Suprapubic skin (tissue), 4 donors: ENCODE results near the gene AGTPBP1. TPM values are rescaled to one million over a fixed set of nuclear protein-coding genes. Genes with fewer than 3 reads are reported as not detected.

Source experiments
- DNase-seq, 2 donors: peaks; one replicate each; pipeline ENCODE4 v3.0.0-alpha.2; 2019; ENCODE audit warnings: low spot score in 2 of 2
- H3K27ac ChIP-seq: fragments of 200-600 bp; sonication (generic); one replicate; pipeline ENCODE4 v1.5.1; 2019
- H3K27me3 ChIP-seq: fragments of 200-600 bp; sonication (generic); one replicate; pipeline ENCODE4 v1.5.1; 2019
- H3K36me3 ChIP-seq: fragments of 200-600 bp; sonication (generic); one replicate; pipeline ENCODE4 v1.5.1; 2019
- H3K4me1 ChIP-seq: fragments of 200-600 bp; sonication (generic); one replicate; pipeline ENCODE4 v1.5.1; 2019
- H3K4me3 ChIP-seq: fragments of 200-600 bp; sonication (generic); one replicate; pipeline ENCODE4 v1.5.1; 2019; ENCODE audit warnings: mild to moderate bottlenecking
- H3K9me3 ChIP-seq: fragments of 200-600 bp; sonication (generic); one replicate; pipeline ENCODE4 v1.5.1; 2019
- CTCF ChIP-seq, 2 donors: fragments of 200-600 bp in 1 of 2; fragments of 450-650 bp in 1 of 2; sonication (generic) in 1 of 2; IDR thresholded peaks; one replicate each; pipeline ENCODE4 v1.5.1; 2016 to 2019; ENCODE audit warnings: antibody characterized with exemption in 2 of 2, mild to moderate bottlenecking in 1 of 2, moderate library complexity in 1 of 2
- EP300 ChIP-seq: sonication (generic); formaldehyde crosslinking; IDR thresholded peaks from one replicate; pipeline ENCODE4 v1.6.1; 2017; ENCODE audit warnings: antibody characterized with exemption
- POLR2A ChIP-seq, 2 donors: fragments of 450-650 bp; IDR thresholded peaks; one replicate each; pipeline ENCODE4 v1.6.1; 2017; ENCODE audit warnings: antibody characterized with exemption in 2 of 2, mild to moderate bottlenecking in 2 of 2, moderate library complexity in 2 of 2
- POLR2AphosphoS5 ChIP-seq, 3 donors: sonication (generic); formaldehyde crosslinking; IDR thresholded peaks; one replicate each; pipeline ENCODE4 v1.6.1; 2017; ENCODE audit warnings: antibody characterized with exemption in 3 of 3
- WGBS: methylation state at CpG from one replicate; pipeline ENCODE4 v1.1.5; 2018; 5-methylcytosine and 5-hydroxymethylcytosine counted together
- total RNA-seq, 4 donors: library from RNA; depleted of rRNA; stranded (reverse); fragments of >200 nt; gene quantifications; one replicate each; pipeline ENCODE4 v1.1.0, GENCODE V29; 2016

The AGTPBP1 gene
- total RNA-seq, 4 donors from 2014 or later: 12.0 to 19.4 (median 15.7) TPM

- peaks cover 1% of the 10 kb centered on the region for H3K4me1 ChIP-seq
- no peak overlapping the region for H3K27ac ChIP-seq
- H3K36me3 ChIP-seq: no peaks in the 10 kb centered on the region
- no peak for TF ChIP-seq POLR2AphosphoS5 (IDR thresholded peaks at IDR 0.05)
- TF ChIP-seq EP300: no peak
- TF ChIP-seq POLR2A (IDR thresholded peaks at IDR 0.05): no peak
- no peak for TF ChIP-seq CTCF (IDR thresholded peaks at IDR 0.05)
- WGBS: 98% methylated on average over 5 of the region's 5 CpGs
- no peaks in the 10 kb centered on the region for H3K9me3 ChIP-seq
- no peak overlapping the region for H3K4me3 ChIP-seq
- H3K27me3 ChIP-seq: peaks cover 1% of the 10 kb centered on the region
- DNase-seq: no peak
These were observed 213.6 kb downstream of the AGTPBP1 start for GRCh38 chr9:85528142-85528541.

DNA sequence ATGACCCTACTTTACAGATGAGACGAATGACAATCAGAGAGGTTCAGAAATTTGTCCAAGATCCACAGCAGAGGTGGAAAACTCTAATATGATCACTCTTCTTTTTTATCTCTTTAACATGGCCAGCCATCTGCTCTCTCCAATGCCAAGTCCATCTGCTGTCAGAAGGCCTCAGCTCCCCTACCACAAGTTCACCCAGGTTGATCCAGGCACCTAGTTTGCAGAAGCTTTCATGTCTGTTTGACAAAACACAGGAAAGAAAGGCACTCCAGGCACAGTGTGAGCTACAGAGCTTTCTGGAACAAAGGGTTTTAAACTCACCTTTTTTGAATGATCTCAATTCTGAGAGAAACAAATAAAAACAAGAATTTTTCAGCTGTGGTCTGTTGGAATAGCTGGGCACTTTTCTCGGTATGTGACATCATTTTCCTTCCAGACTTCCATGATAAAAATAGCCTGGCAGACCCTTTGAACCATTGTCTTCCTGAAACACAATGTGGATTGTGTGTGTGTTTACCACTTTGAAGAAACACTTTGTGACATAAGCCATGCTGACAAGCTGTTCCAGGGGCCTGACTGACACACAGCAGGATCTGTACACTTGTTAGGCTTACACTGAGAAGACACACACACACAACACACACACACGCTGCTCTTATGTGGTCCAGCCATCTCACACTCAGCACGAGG, 214.3 kb downstream of the AGTPBP1 start:
- WGBS: 77% methylated on average over 4 of the region's 4 CpGs
- Histone ChIP-seq H3K27me3 (peaks cover 8% of the 10 kb centered on the region), H3K36me3 (no peaks in the 10 kb centered on the region), H3K9me3 (no peaks in the 10 kb centered on the region), H3K4me3 (no peak overlapping the region), H3K4me1 (peaks cover 8% of the 10 kb centered on the region), H3K27ac (no peak overlapping the region)
- no peak for DNase-seq
- no peak for TF ChIP-seq POLR2A (IDR thresholded peaks at IDR 0.05)
- TF ChIP-seq POLR2AphosphoS5 (IDR thresholded peaks at IDR 0.05): no peak
- TF ChIP-seq EP300: no peak
- no peak for TF ChIP-seq CTCF (IDR thresholded peaks at IDR 0.05)

GRCh38 chr9:85524531-85524930, 217.2 kb downstream of the AGTPBP1 start:
- TF ChIP-seq POLR2A (IDR thresholded peaks at IDR 0.05) (no peak), CTCF (IDR thresholded peaks at IDR 0.05) (no peak), EP300 (no peak), POLR2AphosphoS5 (IDR thresholded peaks at IDR 0.05) (no peak)
- Histone ChIP-seq H3K9me3 (no peaks in the 10 kb centered on the region), H3K36me3 (no peaks in the 10 kb centered on the region), H3K4me3 (no peak overlapping the region), H3K27ac (no peak overlapping the region), H3K4me1 (peaks cover 22% of the 10 kb centered on the region), H3K27me3 (peaks cover 20% of the 10 kb centered on the region)
- 73% methylated on average over 2 of the region's 2 CpGs for WGBS
- DNase-seq: no peak

DNA sequence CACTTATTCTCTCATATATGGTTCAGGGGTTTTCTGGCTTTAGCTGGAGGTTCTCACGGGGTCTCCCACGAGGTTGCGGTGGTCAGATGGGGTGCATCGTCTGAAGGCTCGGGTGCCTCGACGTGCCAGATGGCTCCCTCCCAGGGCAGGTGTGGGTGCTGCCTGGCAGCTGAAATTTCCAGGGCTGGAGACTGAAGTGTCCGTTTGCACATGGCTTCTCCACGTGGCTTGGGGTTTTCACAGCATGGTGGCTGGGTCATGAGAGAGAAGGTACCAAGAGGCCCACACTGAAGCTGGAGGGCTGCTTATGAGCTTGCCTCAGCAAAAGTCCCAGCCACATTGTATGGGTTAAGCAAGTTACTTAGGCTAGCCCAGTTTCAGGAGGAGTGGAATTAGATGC, 218.6 kb downstream of the AGTPBP1 start:
- no peaks in the 10 kb centered on the region for H3K36me3 ChIP-seq
- DNase-seq: no peak
- H3K9me3 ChIP-seq: no peaks in the 10 kb centered on the region
- TF ChIP-seq CTCF (IDR thresholded peaks at IDR 0.05): no peak
- TF ChIP-seq EP300: no peak
- TF ChIP-seq POLR2AphosphoS5 (IDR thresholded peaks at IDR 0.05): no peak
- no peak for TF ChIP-seq POLR2A (IDR thresholded peaks at IDR 0.05)
- peaks cover 22% of the 10 kb centered on the region for H3K4me1 ChIP-seq
- H3K4me3 ChIP-seq: peak overlapping the region; percentile 50
- peaks cover 27% of the 10 kb centered on the region for H3K27me3 ChIP-seq
- H3K27ac ChIP-seq: peak overlapping the region; percentile 66
- 66% methylated on average over 9 of the region's 9 CpGs for WGBS

GRCh38 chr9:85522459-85523092, 219.2 kb downstream of the AGTPBP1 start:
- WGBS: 7% methylated on average over 36 of the region's 55 CpGs
- Histone ChIP-seq H3K4me1 (peaks cover 22% of the 10 kb centered on the region), H3K27ac (peak overlapping the region; percentile 66), H3K9me3 (no peaks in the 10 kb centered on the region), H3K4me3 (peak overlapping the region; percentile 50), H3K27me3 (peaks cover 29% of the 10 kb centered on the region), H3K36me3 (no peaks in the 10 kb centered on the region)
- DNase-seq: peak in 1 of 2 donors; percentile 68
- TF ChIP-seq CTCF (IDR thresholded peaks at IDR 0.05) (no peak), POLR2A (IDR thresholded peaks at IDR 0.05) (no peak), EP300 (no peak), POLR2AphosphoS5 (IDR thresholded peaks at IDR 0.05) (no peak)
